ENCODE measurements around the gene YRDC.

YRDC gene

GRCh38 chr1:37813529-37814145 is 5.6 kb upstream of the YRDC start:
- Histone ChIP-seq H3K4me1 (ENCODE audit: low read length) (peaks cover 5% of the 10 kb centered on the region), H3K79me2 (ENCODE audit: low read length) (peaks cover 5% of the 10 kb centered on the region; the same call in 1 of the 2 replicates), H3K27me3 (ENCODE audit: low read depth, low read length) (no peaks in the 10 kb centered on the region), H3K4me2 (ENCODE audit: low read length) (no peak overlapping the region), H3K27ac (ENCODE audit: low read length) (no peak overlapping the region), H4K20me1 (ENCODE audit: insufficient read depth, low read length) (no peaks in the 10 kb centered on the region), H3K36me3 (replicated peaks; ENCODE audit: low read depth, low read length) (peaks cover 7% of the 10 kb centered on the region), H2AFZ (ENCODE audit: low read depth, low read length) (no peak overlapping the region), H3K4me3 (ENCODE audit: low read length) (no peak overlapping the region), H3K9ac (ENCODE audit: low read length) (no peak overlapping the region), H3K9me3 (ENCODE audit: insufficient read depth, low read length) (no peaks in the 10 kb centered on the region)
- TF ChIP-seq, protein P1, sequence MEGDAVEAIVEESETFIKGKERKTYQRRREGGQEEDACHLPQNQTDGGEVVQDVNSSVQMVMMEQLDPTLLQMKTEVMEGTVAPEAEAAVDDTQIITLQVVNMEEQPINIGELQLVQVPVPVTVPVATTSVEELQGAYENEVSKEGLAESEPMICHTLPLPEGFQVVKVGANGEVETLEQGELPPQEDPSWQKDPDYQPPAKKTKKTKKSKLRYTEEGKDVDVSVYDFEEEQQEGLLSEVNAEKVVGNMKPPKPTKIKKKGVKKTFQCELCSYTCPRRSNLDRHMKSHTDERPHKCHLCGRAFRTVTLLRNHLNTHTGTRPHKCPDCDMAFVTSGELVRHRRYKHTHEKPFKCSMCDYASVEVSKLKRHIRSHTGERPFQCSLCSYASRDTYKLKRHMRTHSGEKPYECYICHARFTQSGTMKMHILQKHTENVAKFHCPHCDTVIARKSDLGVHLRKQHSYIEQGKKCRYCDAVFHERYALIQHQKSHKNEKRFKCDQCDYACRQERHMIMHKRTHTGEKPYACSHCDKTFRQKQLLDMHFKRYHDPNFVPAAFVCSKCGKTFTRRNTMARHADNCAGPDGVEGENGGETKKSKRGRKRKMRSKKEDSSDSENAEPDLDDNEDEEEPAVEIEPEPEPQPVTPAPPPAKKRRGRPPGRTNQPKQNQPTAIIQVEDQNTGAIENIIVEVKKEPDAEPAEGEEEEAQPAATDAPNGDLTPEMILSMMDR (IDR thresholded peaks at IDR 0.05; ENCODE audit: low read depth, low read length), result no peak
- no peak for TF ChIP-seq EZH2phosphoT487 (IDR thresholded peaks at IDR 0.05; ENCODE audit: low read depth)

DNA sequence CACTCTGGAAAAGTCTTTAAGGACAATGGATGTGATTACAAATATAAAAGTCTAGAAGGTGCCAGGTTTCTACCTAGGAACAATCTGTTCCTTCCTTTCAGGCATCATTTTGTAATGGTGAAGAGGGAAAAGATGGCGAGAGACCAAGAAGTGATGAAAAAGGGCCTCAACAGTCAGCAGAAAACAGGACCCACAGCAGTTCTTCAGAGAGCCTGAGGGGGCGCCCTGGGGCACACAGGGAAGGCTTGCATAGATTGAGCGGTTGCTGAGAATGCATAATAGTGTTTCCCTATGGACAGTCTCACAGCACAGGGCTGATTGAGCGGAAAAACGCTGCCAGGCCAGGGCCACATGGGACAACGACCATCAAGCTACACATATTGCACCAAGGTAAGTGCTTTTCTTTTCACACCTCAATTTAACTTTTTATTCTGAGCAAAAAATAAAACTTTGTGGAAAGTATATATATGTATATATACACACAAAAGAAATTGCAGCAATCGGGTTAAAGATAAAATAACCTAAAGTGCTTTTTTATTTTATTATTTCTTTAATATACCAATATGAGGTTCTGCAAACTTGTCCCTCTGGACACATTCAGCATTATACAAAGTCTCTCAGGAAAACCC is 3.1 kb upstream of the YRDC start:
- Histone ChIP-seq H3K36me3 (replicated peaks; ENCODE audit: low read depth, low read length) (peaks cover 4% of the 10 kb centered on the region), H3K4me3 (ENCODE audit: low read length) (no peak overlapping the region), H3K9ac (ENCODE audit: low read length) (no peak overlapping the region), H3K27me3 (ENCODE audit: low read depth, low read length) (no peaks in the 10 kb centered on the region), H3K79me2 (ENCODE audit: low read length) (peaks cover 26% of the 10 kb centered on the region), H3K27ac (ENCODE audit: low read length) (no peak overlapping the region), H3K4me1 (ENCODE audit: low read length) (peaks cover 13% of the 10 kb centered on the region), H3K9me3 (ENCODE audit: insufficient read depth, low read length) (no peaks in the 10 kb centered on the region), H3K4me2 (ENCODE audit: low read length) (no peak overlapping the region), H4K20me1 (ENCODE audit: insufficient read depth, low read length) (peaks cover 9% of the 10 kb centered on the region), H2AFZ (ENCODE audit: low read depth, low read length) (no peak overlapping the region)
- TF ChIP-seq EZH2phosphoT487 (IDR thresholded peaks at IDR 0.05; ENCODE audit: low read depth), result no peak
- TF ChIP-seq, protein P1 (IDR thresholded peaks at IDR 0.05; ENCODE audit: low read depth, low read length), result peak; percentile 71

DNA sequence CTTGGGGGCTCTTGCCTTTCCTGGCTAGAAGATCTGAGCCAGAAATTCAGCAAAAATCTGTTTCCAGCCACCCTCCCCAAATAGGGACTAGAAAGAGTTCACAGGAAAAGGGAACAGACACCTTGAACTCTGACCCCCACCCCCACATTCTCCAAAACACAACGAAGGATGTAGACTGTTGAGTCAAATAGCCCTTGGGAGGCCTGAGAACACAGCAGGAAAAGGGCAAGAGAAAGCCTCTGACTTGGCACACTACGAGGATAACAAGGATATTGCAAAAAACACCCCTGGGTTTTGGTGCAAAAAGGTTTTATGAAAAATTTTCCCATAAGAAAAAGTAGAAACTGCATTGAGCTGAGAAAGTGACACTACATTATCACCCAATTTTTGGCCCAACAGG is 1.9 kb upstream of the YRDC start:
- H3K27ac ChIP-seq (ENCODE audit: low read length), result no peak overlapping the region
- no peaks in the 10 kb centered on the region for H3K9me3 ChIP-seq (ENCODE audit: insufficient read depth, low read length)
- TF ChIP-seq, protein P1 (IDR thresholded peaks at IDR 0.05; ENCODE audit: low read depth, low read length), result no peak
- no peak for TF ChIP-seq EZH2phosphoT487 (IDR thresholded peaks at IDR 0.05; ENCODE audit: low read depth)
- peaks cover 13% of the 10 kb centered on the region for H3K4me1 ChIP-seq (ENCODE audit: low read length)
- H3K79me2 ChIP-seq (ENCODE audit: low read length), result peaks cover 36% of the 10 kb centered on the region
- H3K27me3 ChIP-seq (ENCODE audit: low read depth, low read length), result no peaks in the 10 kb centered on the region
- H2AFZ ChIP-seq (ENCODE audit: low read depth, low read length), result no peak overlapping the region
- H3K9ac ChIP-seq (ENCODE audit: low read length), result no peak overlapping the region
- peaks cover 9% of the 10 kb centered on the region for H4K20me1 ChIP-seq (ENCODE audit: insufficient read depth, low read length)
- H3K4me3 ChIP-seq (ENCODE audit: low read length), result no peak overlapping the region
- H3K36me3 ChIP-seq (replicated peaks; ENCODE audit: low read depth, low read length), result peaks cover 12% of the 10 kb centered on the region
- H3K4me2 ChIP-seq (ENCODE audit: low read length), result no peak overlapping the region

DNA sequence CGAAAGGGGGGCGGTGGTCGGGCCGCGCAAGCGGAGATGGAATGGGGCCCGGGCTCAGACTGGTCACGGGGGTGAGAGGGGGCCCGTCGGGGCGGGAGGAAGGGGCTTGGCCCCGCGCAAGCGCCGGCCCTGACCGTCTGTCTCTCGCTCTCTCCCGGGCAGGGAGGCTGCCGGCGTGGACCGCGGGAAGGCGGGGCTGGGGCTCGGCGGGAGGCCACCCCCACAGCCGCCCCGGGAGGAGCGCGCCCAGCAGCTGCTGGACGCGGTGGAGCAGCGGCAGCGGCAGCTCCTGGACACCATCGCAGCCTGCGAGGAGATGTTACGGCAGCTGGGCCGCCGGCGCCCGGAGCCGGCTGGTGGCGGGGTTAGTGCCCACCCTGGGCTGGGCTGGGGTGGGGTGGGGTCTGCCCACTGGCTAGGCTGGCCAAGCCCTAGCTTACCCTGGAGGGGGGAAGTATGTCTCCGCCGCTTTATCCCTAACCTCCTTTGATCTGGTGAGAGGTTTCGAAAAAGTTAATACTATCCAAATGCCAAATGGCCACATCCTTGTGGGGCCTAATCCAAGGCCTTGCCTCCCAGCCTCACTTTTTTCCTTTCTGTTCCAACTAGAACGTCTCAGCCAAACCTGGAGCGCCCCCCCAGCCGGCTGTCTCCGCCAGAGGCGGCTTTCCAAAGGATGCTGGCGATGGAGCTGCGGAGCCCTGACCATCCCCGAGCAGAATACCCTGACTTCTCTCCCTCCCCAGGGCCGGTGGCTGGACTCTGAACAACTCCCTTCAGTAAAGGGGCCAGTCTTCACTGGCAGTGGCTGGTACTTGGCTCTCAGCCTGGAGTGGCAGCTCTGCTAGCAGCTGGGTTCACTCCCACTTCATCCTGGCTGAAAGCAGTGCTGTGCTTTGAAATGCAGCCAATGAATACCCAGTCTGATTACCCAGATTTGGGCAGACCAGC is 636 bp upstream of the YRDC start:
- H2AFZ ChIP-seq (ENCODE audit: low read depth, low read length), result no peak overlapping the region
- peak overlapping the region; percentile 100 for H3K4me3 ChIP-seq (ENCODE audit: low read length)
- H3K4me2 ChIP-seq (ENCODE audit: low read length), result peak overlapping the region; percentile 80
- H3K27ac ChIP-seq (ENCODE audit: low read length), result peak overlapping the region; percentile 23; the same call in 1 of the 2 replicates
- no peaks in the 10 kb centered on the region for H3K9me3 ChIP-seq (ENCODE audit: insufficient read depth, low read length)
- H3K9ac ChIP-seq (ENCODE audit: low read length), result peak overlapping the region; percentile 90
- H3K27me3 ChIP-seq (ENCODE audit: low read depth, low read length), result no peaks in the 10 kb centered on the region
- H4K20me1 ChIP-seq (ENCODE audit: insufficient read depth, low read length), result peaks cover 9% of the 10 kb centered on the region
- H3K79me2 ChIP-seq (ENCODE audit: low read length), result peaks cover 36% of the 10 kb centered on the region
- TF ChIP-seq EZH2phosphoT487 (IDR thresholded peaks at IDR 0.05; ENCODE audit: low read depth), result no peak
- TF ChIP-seq, protein P1 (IDR thresholded peaks at IDR 0.05; ENCODE audit: low read depth, low read length), result no peak
- peaks cover 13% of the 10 kb centered on the region for H3K4me1 ChIP-seq (ENCODE audit: low read length)
- H3K36me3 ChIP-seq (replicated peaks; ENCODE audit: low read depth, low read length), result peaks cover 22% of the 10 kb centered on the region

Measured in OCI-LY3 (cell line).